A549 (cell line): Measurements from ENCODE around the gene LOXHD1.

Source experiments
- KDM1A ChIP-seq: fragments of 200-600 bp; sonication (generic); IDR thresholded peaks from 2 replicates; pipeline ENCODE4 v1.6.1; 2016; ENCODE audit warnings: low read depth, mild to moderate bottlenecking
- TF ChIP-seq, protein P1 (sequence below): fragments of >200 bp; sonication (Bioruptor Twin); formaldehyde crosslinking; IDR thresholded peaks from 3 replicates; pipeline ENCODE4 v1.5.1; 2016

DNA sequence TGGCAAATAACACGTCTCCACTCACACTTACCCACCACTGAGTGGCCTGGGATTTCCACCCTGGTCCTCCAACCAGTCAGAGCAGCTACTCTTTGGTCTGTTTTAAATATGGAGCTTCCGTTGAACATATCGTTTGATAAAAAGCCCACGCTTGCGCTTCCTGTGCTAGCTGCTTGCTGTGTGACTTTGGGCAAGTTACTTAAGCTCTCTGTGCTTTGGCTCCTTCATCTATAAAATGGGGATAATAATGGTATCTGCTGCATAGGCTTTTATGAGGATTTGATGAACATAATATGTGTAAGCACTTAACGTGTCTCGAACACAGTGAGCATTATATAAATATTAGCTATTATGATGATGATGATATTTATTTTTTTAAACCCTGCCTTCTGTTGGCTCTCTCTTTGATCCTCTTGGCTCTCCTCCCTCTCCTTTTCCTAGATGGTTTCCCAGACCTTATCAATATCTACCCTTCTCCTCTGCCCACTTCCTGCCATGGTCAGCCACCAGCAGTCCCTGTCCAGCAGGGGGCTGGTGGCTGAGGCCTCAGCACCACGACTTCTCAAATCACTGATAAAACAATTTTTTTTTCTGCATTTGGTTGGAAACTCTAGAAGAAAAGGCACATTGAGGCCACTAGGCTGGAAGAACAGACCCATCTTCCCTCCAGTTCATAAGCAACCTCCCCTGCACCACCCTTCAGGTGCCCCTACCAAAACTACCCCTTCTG is 191.9 kb downstream of the LOXHD1 start:
- TF ChIP-seq, protein P1, sequence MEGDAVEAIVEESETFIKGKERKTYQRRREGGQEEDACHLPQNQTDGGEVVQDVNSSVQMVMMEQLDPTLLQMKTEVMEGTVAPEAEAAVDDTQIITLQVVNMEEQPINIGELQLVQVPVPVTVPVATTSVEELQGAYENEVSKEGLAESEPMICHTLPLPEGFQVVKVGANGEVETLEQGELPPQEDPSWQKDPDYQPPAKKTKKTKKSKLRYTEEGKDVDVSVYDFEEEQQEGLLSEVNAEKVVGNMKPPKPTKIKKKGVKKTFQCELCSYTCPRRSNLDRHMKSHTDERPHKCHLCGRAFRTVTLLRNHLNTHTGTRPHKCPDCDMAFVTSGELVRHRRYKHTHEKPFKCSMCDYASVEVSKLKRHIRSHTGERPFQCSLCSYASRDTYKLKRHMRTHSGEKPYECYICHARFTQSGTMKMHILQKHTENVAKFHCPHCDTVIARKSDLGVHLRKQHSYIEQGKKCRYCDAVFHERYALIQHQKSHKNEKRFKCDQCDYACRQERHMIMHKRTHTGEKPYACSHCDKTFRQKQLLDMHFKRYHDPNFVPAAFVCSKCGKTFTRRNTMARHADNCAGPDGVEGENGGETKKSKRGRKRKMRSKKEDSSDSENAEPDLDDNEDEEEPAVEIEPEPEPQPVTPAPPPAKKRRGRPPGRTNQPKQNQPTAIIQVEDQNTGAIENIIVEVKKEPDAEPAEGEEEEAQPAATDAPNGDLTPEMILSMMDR: no peak
- no peak for TF ChIP-seq KDM1A
